GM23248 (cell line): ENCODE measurements around the gene DKKL1. TPM values are rescaled to one million over a fixed set of nuclear protein-coding genes. Genes with fewer than 3 reads are reported as not detected.

Experiments used
- DNase-seq: peaks from one replicate; pipeline ENCODE4 v3.0.0-alpha.2; 2015
- H2AFZ ChIP-seq: fragments of 200-600 bp; sonication (generic); 2 replicates; pipeline ENCODE4 v1.6.1; 2016; ENCODE audit warnings: antibody characterized with exemption
- H3F3A ChIP-seq: fragments of 200-600 bp; sonication (generic); 2 replicates; pipeline ENCODE4 v1.6.1; 2016; ENCODE audit warnings: mild to moderate bottlenecking, antibody characterized with exemption, mixed run types; ENCODE audit not compliant: insufficient read depth
- H3K27ac ChIP-seq: fragments of 200-600 bp; sonication (generic); 2 replicates; pipeline ENCODE4 v1.5.1; 2016; ENCODE audit warnings: mild to moderate bottlenecking
- H3K27me3 ChIP-seq: fragments of 200-600 bp; sonication (generic); replicated peaks from 2 replicates; pipeline ENCODE4 v1.6.1; 2016; ENCODE audit warnings: mild to moderate bottlenecking; ENCODE audit not compliant: insufficient read depth
- H3K36me3 ChIP-seq: fragments of 200-600 bp; sonication (generic); 2 replicates; pipeline ENCODE4 v1.6.1; 2016; ENCODE audit warnings: low read depth, mild to moderate bottlenecking
- H3K4me1 ChIP-seq: fragments of 200-600 bp; sonication (generic); 2 replicates; pipeline ENCODE4 v1.6.1; 2016; ENCODE audit warnings: mild to moderate bottlenecking; ENCODE audit not compliant: insufficient read depth
- H3K4me2 ChIP-seq: fragments of 200-600 bp; sonication (generic); one replicate; pipeline ENCODE4 v1.6.1; 2016; ENCODE audit warnings: mild to moderate bottlenecking; ENCODE audit not compliant: unreplicated experiment
- H3K4me3 ChIP-seq: fragments of 200-600 bp; sonication (generic); 2 replicates; pipeline ENCODE4 v1.5.1; 2016; ENCODE audit warnings: mild to moderate bottlenecking
- H3K79me2 ChIP-seq: fragments of 200-600 bp; sonication (generic); 2 replicates; pipeline ENCODE4 v1.6.1; 2016; ENCODE audit warnings: mild to moderate bottlenecking; ENCODE audit not compliant: insufficient read depth
- H3K9ac ChIP-seq: fragments of 200-600 bp; sonication (generic); 2 replicates; pipeline ENCODE4 v1.6.1; 2016; ENCODE audit warnings: mild to moderate bottlenecking
- H3K9me2 ChIP-seq: fragments of 200-600 bp; sonication (generic); 2 replicates; pipeline ENCODE4 v1.6.1; 2016; ENCODE audit warnings: mixed run types, mild to moderate bottlenecking, moderate library complexity; ENCODE audit not compliant: insufficient read depth
- H3K9me3 ChIP-seq: fragments of 200-600 bp; sonication (generic); one replicate; pipeline ENCODE4 v1.6.1; 2017; ENCODE audit warnings: low read depth
- H4K20me1 ChIP-seq: fragments of 200-600 bp; sonication (generic); 2 replicates; pipeline ENCODE4 v1.6.0; 2016; ENCODE audit not compliant: insufficient read depth
- EZH2 ChIP-seq: fragments of 200-600 bp; sonication (generic); IDR thresholded peaks from 2 replicates; pipeline ENCODE4 v1.6.1; 2018; ENCODE audit warnings: antibody characterized with exemption, mild to moderate bottlenecking; ENCODE audit not compliant: insufficient read depth, poor library complexity, severe bottlenecking
- EZH2phosphoT487 ChIP-seq: fragments of 200-600 bp; sonication (generic); IDR thresholded peaks from 2 replicates; pipeline ENCODE4 v1.6.1; 2018; ENCODE audit warnings: antibody characterized with exemption, moderate library complexity, mild to moderate bottlenecking, low read depth; ENCODE audit not compliant: insufficient read depth
- WGBS, 2 experiments: methylation state at CpG; one replicate each; pipeline ENCODE4 v1.1.6; 2015 to 2017; ENCODE audit warnings: low lambda C conversion rate in 2 of 2, low coverage in 1 of 2; ENCODE audit errors: missing lambda C conversion rate in 2 of 2; 5-methylcytosine and 5-hydroxymethylcytosine counted together
- in situ Hi-C: fragments of 300-500 bp; cut with MboI; formaldehyde crosslinking; loops from 2 replicates; pipeline ENCODE4 v1.15.0; 2020
- polyA plus RNA-seq: library from polyadenylated mRNA; unstranded; fragments of >200 nt; fragmentation: Nextera tagmentation; extraction: Ambion mirVana; gene quantifications from 2 replicates; pipeline ENCODE4 v1.2.1, GENCODE V29; 2016
- total RNA-seq: library from RNA; depleted of rRNA; stranded (reverse); fragments of >200 nt; shearing (Covaris generic); gene quantifications from 2 replicates; pipeline ENCODE4 v1.2.3, GENCODE V29; 2014

The DKKL1 gene
- total and polyA plus RNA-seq, 2 experiments from 2014 or later, result not detected

DNA sequence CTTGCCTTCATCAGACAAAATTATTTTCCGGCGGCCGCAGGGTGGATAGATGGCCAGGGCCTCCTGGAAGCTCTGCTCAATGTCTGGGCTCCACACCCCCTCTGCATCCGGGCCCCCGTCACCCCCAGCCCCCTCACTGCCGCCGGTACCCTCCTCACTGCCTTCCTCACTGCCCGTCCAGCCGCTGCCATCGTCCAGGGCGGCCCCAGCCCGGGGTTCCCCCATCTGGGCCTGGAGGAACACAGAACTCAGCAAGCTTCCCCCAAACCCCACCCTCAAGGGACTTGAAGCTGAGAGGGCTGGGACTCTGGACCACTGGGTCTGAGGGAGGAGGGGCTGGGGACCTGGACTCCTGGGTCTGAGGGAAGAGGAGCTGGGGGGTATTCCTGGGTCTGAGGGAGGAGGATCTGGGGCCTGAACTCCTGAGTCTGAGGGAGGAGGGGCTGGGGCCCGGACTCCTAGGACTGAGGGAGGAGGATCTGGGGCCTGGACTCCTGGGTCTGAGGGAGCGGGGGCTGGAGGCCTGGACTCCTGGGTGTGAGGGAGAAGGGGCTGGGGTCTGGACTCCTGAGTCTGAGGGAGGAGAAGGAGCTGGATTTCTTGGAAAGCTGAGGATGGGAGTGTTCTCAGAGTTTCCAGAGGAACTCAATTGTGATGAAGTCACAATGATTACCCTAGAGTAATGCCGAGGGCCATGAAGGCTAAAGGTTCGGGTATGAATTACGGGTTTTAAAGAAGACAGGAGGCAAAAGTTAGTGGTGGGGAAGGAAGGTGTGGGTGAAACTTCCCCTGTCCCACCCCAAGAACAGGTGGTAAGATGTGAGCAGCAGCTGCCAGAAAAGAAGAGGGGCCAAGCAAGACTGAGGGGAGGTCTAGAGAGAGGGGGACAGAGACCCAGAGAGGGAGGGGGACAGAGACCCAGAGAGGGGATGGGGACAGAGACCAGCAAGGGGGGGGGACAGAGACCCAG is 3.5 kb upstream of the DKKL1 start:
- no peak overlapping the region for H3K27ac ChIP-seq
- TF ChIP-seq EZH2phosphoT487 (no peak), EZH2 (no peak)
- no peak overlapping the region for H3K4me2 ChIP-seq

DNA sequence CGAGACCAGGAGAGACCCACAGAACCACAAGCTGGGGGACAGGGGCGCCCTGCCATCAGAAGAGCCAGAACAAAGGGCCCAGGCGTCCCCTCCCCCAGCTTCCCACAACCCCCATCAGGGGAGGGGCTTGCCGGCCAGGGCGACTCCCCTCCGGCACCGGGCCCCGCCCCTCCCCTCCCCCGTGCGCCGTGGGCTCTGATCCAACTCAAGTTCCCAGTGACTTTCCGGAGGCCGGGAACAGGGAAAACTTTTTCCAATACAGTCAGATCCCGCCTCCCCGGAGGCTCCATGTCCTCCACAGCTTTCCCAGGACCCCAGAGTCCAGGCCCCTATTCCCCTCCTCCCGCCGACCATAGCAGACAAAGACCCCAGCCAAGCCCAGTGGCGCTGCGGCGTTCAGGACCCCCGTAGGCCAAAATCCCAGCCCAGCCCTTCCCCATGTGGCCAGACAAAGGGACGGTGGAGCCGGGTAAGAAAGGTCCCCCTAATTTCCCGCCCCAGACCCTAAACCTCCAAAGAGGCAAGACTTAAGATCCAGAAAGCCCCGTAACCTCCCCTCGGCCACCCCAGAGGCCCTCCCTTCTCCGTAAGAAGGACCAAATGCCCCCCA is 2.1 kb upstream of the DKKL1 start:
- Histone ChIP-seq H3K4me3 (peak overlapping the region; percentile 89), H3F3A (0 out of 2 replicates have a peak, but pooled peaks cover 2% of the 10 kb centered on the region), H3K9me2 (no peaks in the 10 kb centered on the region), H3K36me3 (no peaks in the 10 kb centered on the region), H2AFZ (peak overlapping the region; percentile 90), H3K9ac (peak overlapping the region; percentile 86), H3K27ac (0 out of 2 replicates have a peak overlapping the region, but pooled peaks have one; percentile 27), H3K27me3 (no peaks in the 10 kb centered on the region), H3K4me2 (peak overlapping the region; percentile 80), H3K79me2 (no peaks in the 10 kb centered on the region), H3K9me3 (no peaks in the 10 kb centered on the region), H3K4me1 (0 out of 2 replicates have a peak, but pooled peaks cover 4% of the 10 kb centered on the region), H4K20me1 (no peaks in the 10 kb centered on the region)
- TF ChIP-seq EZH2, result no peak
- no peak for TF ChIP-seq EZH2phosphoT487
- in situ Hi-C loops, result no loop called here
- 1 to 3% methylated on average over 14 to 26 of the region's 27 CpGs for WGBS, 2 experiments
- DNase-seq, result peak; percentile 75

More for the DNA sequence above, 3.5 kb upstream of the DKKL1 start:
- Histone ChIP-seq H3K9me2 (no peaks in the 10 kb centered on the region), H3K9ac (no peak overlapping the region), H4K20me1 (no peaks in the 10 kb centered on the region), H3K4me1 (0 out of 2 replicates have a peak, but pooled peaks cover 4% of the 10 kb centered on the region), H3F3A (0 out of 2 replicates have a peak, but pooled peaks cover 2% of the 10 kb centered on the region), H2AFZ (no peak overlapping the region), H3K36me3 (no peaks in the 10 kb centered on the region), H3K9me3 (no peaks in the 10 kb centered on the region), H3K79me2 (no peaks in the 10 kb centered on the region), H3K27me3 (no peaks in the 10 kb centered on the region), H3K4me3 (no peak overlapping the region)
- 80 to 82% methylated on average over 13 to 17 of the region's 17 CpGs for WGBS, 2 experiments
- DNase-seq, result no peak
- in situ Hi-C loops, result no loop called here

GRCh38 chr19:49362048-49362928 is 1.4 kb upstream of the DKKL1 start, which contains the start of gene TEAD2:
Gene TEAD2, minus strand, starts transcription at chr19:49362416. Its CDS starts 2,341 bp downstream, at chr19:49360075.
- DNase-seq, result peak; percentile 77

More at GRCh38 chr19:49362048-49362928, 1.4 kb upstream of the DKKL1 start, which contains the start of gene TEAD2:
- no peaks in the 10 kb centered on the region for H3K9me3 ChIP-seq
- 0 out of 2 replicates have a peak, but pooled peaks cover 4% of the 10 kb centered on the region for H3K4me1 ChIP-seq
- no peak for TF ChIP-seq EZH2phosphoT487
- no peak for TF ChIP-seq EZH2
- peak within 1 kb of the TSS; percentile 89 for H3K4me3 ChIP-seq
- H3K79me2 ChIP-seq, result no peaks in the 10 kb centered on the region
- H3K9me2 ChIP-seq, result no peaks in the 10 kb centered on the region
- H3K9ac ChIP-seq, result peak within 1 kb of the TSS; percentile 86
- H4K20me1 ChIP-seq, result no peaks in the 10 kb centered on the region
- WGBS, 2 experiments, result 1% methylated on average over 43 to 51 of the region's 52 CpGs
- H3K27ac ChIP-seq, result peak within 1 kb of the TSS; percentile 54
- H3K4me2 ChIP-seq, result peak within 1 kb of the TSS; percentile 80
- H3K36me3 ChIP-seq, result no peaks in the 10 kb centered on the region
- H3K27me3 ChIP-seq, result no peaks in the 10 kb centered on the region
- in situ Hi-C loops, result no loop called here
- H3F3A ChIP-seq, result 0 out of 2 replicates have a peak, but pooled peaks cover 2% of the 10 kb centered on the region
- peak within 1 kb of the TSS; percentile 90 for H2AFZ ChIP-seq
